Measurements from ENCODE around the gene RNF114.

GRCh38 chr20:49937027-49937929, 1.1 kb downstream of the RNF114 start:
- TF ChIP-seq CTCF (IDR thresholded peaks at IDR 0.05) (no peak), POLR2A (IDR thresholded peaks at IDR 0.05) (no peak)

All from esophagus squamous epithelium (tissue), 4 donors.